Uterus (tissue), 4 donors: ENCODE data around the gene FAM53B. TPM values are rescaled to one million over a fixed set of nuclear protein-coding genes. Genes with fewer than 3 reads are reported as not detected.

Source experiments
- DNase-seq, 2 donors: peaks; one replicate each; pipeline ENCODE4 v3.0.0-alpha.2; 2019 to 2020
- H3K27ac ChIP-seq, 2 donors: fragments of 200-600 bp; sonication (generic); 1 replicate in 1 of 2; 2 replicates in 1 of 2; pipeline ENCODE4 v1.5.1; 2016 to 2018
- H3K27me3 ChIP-seq, 2 donors: fragments of 200-600 bp; sonication (generic); one replicate each; pipeline ENCODE4 v1.5.1; 2018 to 2019; ENCODE audit warnings: control low read depth in 1 of 2
- H3K36me3 ChIP-seq, 2 donors: fragments of 200-600 bp; sonication (generic); one replicate each; pipeline ENCODE4 v1.5.1; 2019; ENCODE audit warnings: control low read depth in 1 of 2
- H3K4me1 ChIP-seq, 2 donors: fragments of 200-600 bp; sonication (generic); one replicate each; pipeline ENCODE4 v1.5.1; 2018 to 2019; ENCODE audit warnings: control low read depth in 1 of 2
- H3K4me3 ChIP-seq, 2 donors: fragments of 200-600 bp; sonication (generic); 1 replicate in 1 of 2; 2 replicates in 1 of 2; pipeline ENCODE4 v1.5.1; 2018 to 2019; ENCODE audit warnings: mild to moderate bottlenecking in 1 of 2
- H3K9me3 ChIP-seq, 2 donors: fragments of 200-600 bp; sonication (generic); one replicate each; pipeline ENCODE4 v1.5.1; 2019; ENCODE audit warnings: control low read depth in 1 of 2
- CTCF ChIP-seq, 4 experiments: fragments of 200-600 bp in 2 of 4; fragments of 450-650 bp in 2 of 4; sonication (generic) in 2 of 4; IDR thresholded peaks; one replicate each; pipeline ENCODE4 v1.5.1; 2016 to 2019; ENCODE audit warnings: antibody characterized with exemption in 4 of 4, mild to moderate bottlenecking in 2 of 4, moderate library complexity in 1 of 4
- POLR2A ChIP-seq, 2 donors: fragments of 450-650 bp; IDR thresholded peaks; one replicate each; pipeline ENCODE4 v1.6.1; 2016; ENCODE audit warnings: antibody characterized with exemption in 2 of 2, mild to moderate bottlenecking in 1 of 2, moderate library complexity in 1 of 2
- intact Hi-C: fragments of 100-400 bp; cut with DNase I; formaldehyde crosslinking; loops from one replicate; pipeline ENCODE4 v1.15.1; 2023; ENCODE audit warnings: low total_unique reads
- total RNA-seq, 4 donors: library from RNA; depleted of rRNA in 3 of 4; stranded (reverse); fragments of >200 nt in 3 of 4; gene quantifications; one replicate each; pipeline versions ENCODE4 v1.1.0 to v1.2.4, GENCODE V29; 2014 to 2023
- donor health status: DM: yes; HTN: yes; CAD: no.

FAM53B gene
- total RNA-seq, 4 donors from 2014 or later = 10.9 to 94.3 (median 67.8) TPM

DNA sequence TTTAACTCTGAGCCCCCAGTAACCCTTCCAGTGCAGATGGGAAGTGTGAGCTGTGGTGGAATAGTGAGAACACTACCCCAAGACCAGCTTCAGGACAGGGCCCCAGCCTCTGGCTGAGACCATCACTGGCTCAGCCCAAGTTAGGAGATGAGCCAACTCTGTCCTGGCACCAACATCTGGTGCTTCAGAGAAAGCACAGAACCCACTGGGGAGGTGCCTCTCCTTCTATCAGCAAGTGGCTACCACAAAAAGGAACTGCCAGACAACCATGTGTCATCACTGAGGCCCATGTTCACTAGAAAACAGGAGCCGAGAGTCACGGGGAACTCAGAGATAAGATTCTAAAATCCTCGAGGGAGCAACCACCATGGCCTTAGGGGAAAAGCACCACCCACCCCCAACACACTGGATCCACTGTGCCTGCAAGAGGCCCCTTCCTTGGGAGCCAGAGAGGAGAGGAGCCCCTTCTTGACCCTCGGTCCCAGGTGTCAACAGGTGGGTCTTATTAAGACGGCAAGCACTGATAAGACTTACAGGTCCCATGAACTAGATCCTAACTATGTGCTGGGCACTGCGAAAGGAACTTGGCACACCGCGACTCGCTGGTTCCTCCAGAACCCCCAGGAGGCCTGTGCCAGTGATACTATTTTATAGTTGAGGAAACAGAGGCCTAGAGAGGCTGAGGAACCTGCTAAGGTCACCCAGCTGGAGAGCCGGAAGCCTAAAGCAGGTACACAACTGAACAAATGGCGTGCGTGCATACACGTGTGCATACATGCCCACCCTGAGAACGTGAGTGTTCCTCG, 102.7 kb downstream of the FAM53B start:
- no peaks in the 10 kb centered on the region for H3K27me3 ChIP-seq
- no peaks in the 10 kb centered on the region for H3K9me3 ChIP-seq
- no peak overlapping the region for H3K4me3 ChIP-seq
- peaks cover 15 to 30% of the 10 kb centered on the region in 2 donors for H3K4me1 ChIP-seq
- TF ChIP-seq POLR2A (IDR thresholded peaks at IDR 0.05) = no peak
- no peak for TF ChIP-seq CTCF (IDR thresholded peaks at IDR 0.05)
- H3K36me3 ChIP-seq = no peaks in the 10 kb centered on the region
- intact Hi-C loops = no loop called here
- peak; percentile 64 to 70 for DNase-seq
- H3K27ac ChIP-seq = peak overlapping the region; percentile 52 to 78

GRCh38 chr10:124640538-124641231, 103.5 kb downstream of the FAM53B start:
- DNase-seq = no peak
- intact Hi-C loops = no loop called here
- Histone ChIP-seq H3K4me3 (no peak overlapping the region), H3K27me3 (no peaks in the 10 kb centered on the region), H3K4me1 (peaks cover 11 to 22% of the 10 kb centered on the region in 2 donors), H3K9me3 (no peaks in the 10 kb centered on the region), H3K27ac (peak overlapping the region; percentile 52 to 78), H3K36me3 (no peaks in the 10 kb centered on the region)
- no peak for TF ChIP-seq CTCF (IDR thresholded peaks at IDR 0.05)
- TF ChIP-seq POLR2A (IDR thresholded peaks at IDR 0.05) = no peak

- H3K4me1 ChIP-seq = peaks cover 11 to 18% of the 10 kb centered on the region in 2 donors
- H3K4me3 ChIP-seq = no peak overlapping the region
- peak overlapping the region; percentile 52 to 78 for H3K27ac ChIP-seq
- TF ChIP-seq CTCF (IDR thresholded peaks at IDR 0.05) = no peak
- H3K9me3 ChIP-seq = no peaks in the 10 kb centered on the region
- H3K27me3 ChIP-seq = no peaks in the 10 kb centered on the region
- intact Hi-C loops = no loop called here
- no peak for DNase-seq
- H3K36me3 ChIP-seq = no peaks in the 10 kb centered on the region
Measured at GRCh38 chr10:124640056-124640455, 104.1 kb downstream of the FAM53B start.

GRCh38 chr10:124639646-124640045, 104.5 kb downstream of the FAM53B start:
- DNase-seq = no peak
- no peak for TF ChIP-seq CTCF (IDR thresholded peaks at IDR 0.05)
- no peak for TF ChIP-seq POLR2A (IDR thresholded peaks at IDR 0.05)
- Histone ChIP-seq H3K4me1 (peaks cover 11 to 18% of the 10 kb centered on the region in 2 donors), H3K36me3 (no peaks in the 10 kb centered on the region), H3K4me3 (no peak overlapping the region), H3K27me3 (no peaks in the 10 kb centered on the region), H3K27ac (peak overlapping the region in 1 of 2 donors; percentile 52), H3K9me3 (no peaks in the 10 kb centered on the region)
- intact Hi-C loops = no loop called here

GRCh38 chr10:124639206-124639605, 105.0 kb downstream of the FAM53B start:
- no peak overlapping the region for H3K4me3 ChIP-seq
- H3K27me3 ChIP-seq = no peaks in the 10 kb centered on the region
- no peaks in the 10 kb centered on the region for H3K36me3 ChIP-seq
- no peak overlapping the region for H3K27ac ChIP-seq
- no peaks in the 10 kb centered on the region for H3K9me3 ChIP-seq
- intact Hi-C loops = no loop called here
- TF ChIP-seq CTCF (IDR thresholded peaks at IDR 0.05) (no peak), POLR2A (IDR thresholded peaks at IDR 0.05) (no peak)
- peaks cover 11 to 18% of the 10 kb centered on the region in 2 donors for H3K4me1 ChIP-seq
- no peak for DNase-seq
